Caco-2 (cell line): ENCODE data around the gene LIG3. TPM values are rescaled to one million over a fixed set of nuclear protein-coding genes. Genes with fewer than 3 reads are reported as not detected.
"Not testable (repeated sequence)": the region's sequence is repeated elsewhere in the genome, so short reads cannot be mapped to it uniquely, and the experiment has no call there.

Experiments used
- BruUV-seq: library from RNA; stranded (reverse); fragments of 400-500 nt; replicated peaks from 2 replicates; lab custom pipeline; 2021; lab: Mats Ljungman, UMichigan
- CTCF ChIA-PET: fragments of 300-600 bp; sonication (Branson Sonifier 250); formaldehyde crosslinking; loops from one replicate; lab custom pipeline; 2022; ENCODE audit warnings: antibody characterized with exemption; lab: Charles Lee
- POLR2A ChIA-PET: fragments of 300-600 bp; sonication (Branson Sonifier 250); formaldehyde crosslinking; loops from one replicate; lab custom pipeline; 2022; ENCODE audit warnings: antibody characterized with exemption; lab: Charles Lee
- DNase-seq, 2 experiments: peaks; one replicate each; pipeline versions ENCODE4 v3.0.0 to v3.0.0-alpha.2; 2020 to 2022
- H3K27me3 ChIP-seq: replicated peaks from 2 replicates; pipeline ENCODE4 v1.6.0; 2011; ENCODE audit warnings: low read length; ENCODE audit not compliant: control insufficient read depth, insufficient read depth
- H3K36me3 ChIP-seq: 2 replicates; pipeline ENCODE4 v1.5.1; 2011; ENCODE audit warnings: low read length; ENCODE audit not compliant: control insufficient read depth, insufficient read depth
- H3K4me1 ChIP-seq: fragments of 250-450 bp; sonication (Bioruptor Pico); 2 replicates; pipeline ENCODE4 v1.5.1; 2020; ENCODE audit warnings: mild to moderate bottlenecking
- H3K4me3 ChIP-seq: 2 replicates; pipeline ENCODE4 v1.5.1; 2011; ENCODE audit warnings: low read depth, mild to moderate bottlenecking, control low read depth, low read length
- H3K9me3 ChIP-seq: fragments of 250-450 bp; sonication (Bioruptor Pico); 2 replicates; pipeline ENCODE4 v1.5.1; 2020; ENCODE audit warnings: mild to moderate bottlenecking, moderate library complexity
- H3K27ac Mint-ChIP-seq: one replicate; pipeline ENCODE4 v1.8.0; 2022; ENCODE audit warnings: mixed read lengths; ENCODE audit not compliant: unreplicated experiment
- H3K27me3 Mint-ChIP-seq: one replicate; pipeline ENCODE4 v1.8.0; 2022; ENCODE audit warnings: mixed read lengths; ENCODE audit not compliant: insufficient read depth, unreplicated experiment
- H3K36me3 Mint-ChIP-seq: one replicate; pipeline ENCODE4 v1.8.0; 2022; ENCODE audit warnings: mild to moderate bottlenecking, mixed read lengths; ENCODE audit not compliant: insufficient read depth, unreplicated experiment
- H3K4me1 Mint-ChIP-seq: one replicate; pipeline ENCODE4 v1.8.0; 2022; ENCODE audit warnings: low read depth, mixed read lengths; ENCODE audit not compliant: unreplicated experiment
- H3K4me3 Mint-ChIP-seq: one replicate; pipeline ENCODE4 v1.8.0; 2022; ENCODE audit warnings: mild to moderate bottlenecking, moderate library complexity, mixed read lengths; ENCODE audit not compliant: unreplicated experiment
- H3K9me3 Mint-ChIP-seq: one replicate; pipeline ENCODE4 v1.8.0; 2022; ENCODE audit warnings: mixed read lengths; ENCODE audit not compliant: unreplicated experiment
- CTCF ChIP-seq, 2 experiments: fragments of 200-600 bp in 1 of 2; IDR thresholded peaks; 1 replicate in 1 of 2; 2 replicates in 1 of 2; pipeline versions ENCODE4 v1.5.1 to v1.8.0; 2011 to 2022; ENCODE audit warnings: antibody characterized with exemption in 1 of 2, control low read depth in 1 of 2, inconsistent platforms in 1 of 2, low read depth in 1 of 2, low read length in 1 of 2, mild to moderate bottlenecking in 1 of 2, moderate library complexity in 1 of 2; ENCODE audit not compliant: insufficient read depth in 1 of 2, severe bottlenecking in 1 of 2, unreplicated experiment in 1 of 2
- intact Hi-C: fragments of 100-400 bp; cut with micrococcal nuclease; formaldehyde crosslinking; loops from one replicate; pipeline ENCODE4 v1.10.0; 2022; ENCODE audit not compliant: unreplicated experiment
- total RNA-seq: library from RNA; stranded (reverse); gene quantifications from 2 replicates; pipeline ENCODE4 v1.2.3, GENCODE V29; 2022

The LIG3 gene
- total RNA-seq, 1 experiment from 2014 or later: 49.9 TPM

DNA sequence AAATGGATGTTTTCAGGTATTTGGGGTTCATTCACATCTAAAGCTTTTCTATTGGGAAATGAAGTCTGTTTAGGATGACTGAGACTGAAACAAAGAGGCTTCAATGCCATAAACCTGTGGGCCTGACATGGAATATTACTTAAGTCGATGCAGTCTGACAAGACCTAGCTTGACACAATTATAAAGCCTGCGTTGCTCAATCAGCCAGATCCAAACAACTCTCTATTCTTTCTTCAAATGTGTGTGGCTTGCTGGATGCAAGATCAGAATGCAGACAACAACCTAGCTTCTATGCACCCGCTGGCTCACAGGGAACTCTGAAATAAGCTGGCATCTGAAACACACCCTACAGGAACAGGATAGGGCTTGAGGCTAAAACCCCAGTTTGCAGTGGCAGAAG, 43.2 kb downstream of the LIG3 start:
- H3K9me3 ChIP-seq: no peaks in the 10 kb centered on the region
- peaks cover 7% of the 10 kb centered on the region for H3K4me1 Mint-ChIP-seq
- no peaks in the 10 kb centered on the region for H3K27me3 Mint-ChIP-seq
- POLR2A ChIA-PET: no interaction called here
- intact Hi-C loops: no loop called here
- no peaks in the 10 kb centered on the region for H3K27me3 ChIP-seq
- H3K4me3 Mint-ChIP-seq: no peak overlapping the region
- DNase-seq: no peak
- no TSS peak for BruUV-seq
- peaks cover 3% of the 10 kb centered on the region for H3K36me3 ChIP-seq
- H3K4me1 ChIP-seq: peaks cover 12% of the 10 kb centered on the region; the same call in 1 of the 2 replicates
- CTCF ChIA-PET: no interaction called here
- no peaks in the 10 kb centered on the region for H3K36me3 Mint-ChIP-seq
- no peaks in the 10 kb centered on the region for H3K9me3 Mint-ChIP-seq
- no peak overlapping the region for H3K4me3 ChIP-seq
- TF ChIP-seq CTCF (IDR thresholded peaks at IDR 0.05; ENCODE audit: insufficient read depth in 1 of 2, low read depth in 1 of 2, low read length in 1 of 2, severe bottlenecking in 1 of 2, unreplicated experiment in 1 of 2): no peak
- no peak overlapping the region for H3K27ac Mint-ChIP-seq

DNA sequence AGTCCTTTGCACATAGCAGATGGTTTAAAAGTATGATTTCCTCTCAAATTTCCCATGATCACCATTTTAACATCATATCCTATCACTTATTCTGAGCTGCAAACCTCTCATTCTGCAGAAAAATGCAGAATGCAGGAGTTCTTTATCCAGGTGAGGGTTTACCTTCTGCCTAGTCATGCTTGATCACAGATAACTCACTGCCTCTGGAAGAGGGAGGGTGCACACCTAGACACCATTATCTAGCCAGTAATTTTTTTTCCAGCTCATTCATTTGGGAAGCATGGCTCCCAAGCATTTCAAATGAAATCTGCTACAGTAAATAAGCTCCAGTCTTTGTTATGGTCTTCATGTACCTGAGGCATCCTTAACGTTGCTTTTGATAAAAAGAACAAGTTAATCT, 45.2 kb downstream of the LIG3 start:
- peaks cover 12% of the 10 kb centered on the region; the same call in 1 of the 2 replicates for H3K4me1 ChIP-seq
- no peaks in the 10 kb centered on the region for H3K27me3 ChIP-seq
- BruUV-seq: no TSS peak
- H3K4me3 ChIP-seq: no peak overlapping the region
- Mint-ChIP-seq H3K36me3 (no peaks in the 10 kb centered on the region), H3K27ac (no peak overlapping the region), H3K4me1 (peaks cover 7% of the 10 kb centered on the region), H3K9me3 (no peaks in the 10 kb centered on the region), H3K27me3 (no peaks in the 10 kb centered on the region), H3K4me3 (no peak overlapping the region)
- ChIA-PET CTCF (no interaction called here), POLR2A (interaction anchor here (0.6 kb wide), 1 partner anchor 38 kb away, joined by 4 read pairs; the partner anchor contains the start of gene RFFL)
- DNase-seq: no peak
- intact Hi-C loops: no loop called here
- H3K36me3 ChIP-seq: peaks cover 1% of the 10 kb centered on the region
- no peaks in the 10 kb centered on the region for H3K9me3 ChIP-seq
- TF ChIP-seq CTCF (IDR thresholded peaks at IDR 0.05; ENCODE audit: insufficient read depth in 1 of 2, low read depth in 1 of 2, low read length in 1 of 2, severe bottlenecking in 1 of 2, unreplicated experiment in 1 of 2): no peak

DNA sequence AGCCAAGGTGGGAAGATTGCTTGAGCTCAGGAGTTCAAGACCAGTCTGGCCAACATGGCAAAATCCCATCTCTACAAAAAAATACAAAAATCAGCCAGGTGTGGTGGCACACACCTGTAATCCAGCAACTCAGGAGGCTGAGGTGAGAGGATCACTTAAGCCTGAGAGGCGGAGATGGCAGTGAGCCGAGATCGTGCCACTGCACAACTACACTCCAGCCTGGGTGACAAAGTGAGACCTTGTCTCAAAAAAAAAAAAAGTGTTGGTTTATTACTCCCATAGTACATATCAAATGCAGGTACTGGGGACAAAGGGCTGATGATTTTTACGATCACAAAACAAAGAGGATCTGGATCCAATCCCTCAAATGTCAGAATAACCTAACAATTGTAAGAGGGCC, 47.8 kb downstream of the LIG3 start:
- H3K4me3 Mint-ChIP-seq, H3K9me3 Mint-ChIP-seq, H3K27me3 Mint-ChIP-seq, H3K27ac Mint-ChIP-seq, intact Hi-C loops, H3K36me3 ChIP-seq, H3K9me3 ChIP-seq, H3K4me3 ChIP-seq, H3K27me3 ChIP-seq, H3K4me1 Mint-ChIP-seq, BruUV-seq, DNase-seq, POLR2A ChIA-PET, CTCF ChIA-PET: not testable (repeated sequence)
- H3K36me3 Mint-ChIP-seq: peaks cover 13% of the 10 kb centered on the region
- H3K4me1 ChIP-seq: peaks cover 12% of the 10 kb centered on the region; the same call in 1 of the 2 replicates
